Chondrocyte (in vitro differentiated cells): ENCODE measurements around the gene HLA-DPA1. TPM values are rescaled to one million over a fixed set of nuclear protein-coding genes. Genes with fewer than 3 reads are reported as not detected.
"Not testable (repeated sequence)": the region's sequence is repeated elsewhere in the genome, so short reads cannot be mapped to it uniquely, and the experiment has no call there.

ENCODE experiments used
- DNase-seq: peaks from one replicate; pipeline ENCODE4 v3.0.0; 2021; ENCODE audit warnings: mixed read lengths, low spot score
- H3K27ac Mint-ChIP-seq: one replicate; pipeline ENCODE4 v1.8.0; 2021; ENCODE audit warnings: mild to moderate bottlenecking, moderate library complexity, mixed read lengths; ENCODE audit not compliant: unreplicated experiment
- H3K27me3 Mint-ChIP-seq: 2 replicates; pipeline ENCODE4 v1.8.0; 2021; ENCODE audit warnings: low read depth, mixed read lengths
- H3K36me3 Mint-ChIP-seq: 2 replicates; pipeline ENCODE4 v1.8.0; 2021; ENCODE audit warnings: low read depth, mixed read lengths
- H3K4me1 Mint-ChIP-seq: 2 replicates; pipeline ENCODE4 v1.8.0; 2021; ENCODE audit warnings: low read depth, mild to moderate bottlenecking, mixed read lengths
- H3K4me3 Mint-ChIP-seq: one replicate; pipeline ENCODE4 v1.8.0; 2021; ENCODE audit warnings: mild to moderate bottlenecking, moderate library complexity, mixed read lengths; ENCODE audit not compliant: unreplicated experiment
- H3K9me3 Mint-ChIP-seq: 2 replicates; pipeline ENCODE4 v1.8.0; 2021; ENCODE audit warnings: low read depth, mixed read lengths
- CTCF ChIP-seq: fragments of 200-600 bp; sonication (generic); IDR thresholded peaks from 2 replicates; pipeline ENCODE4 v1.5.0; 2021; ENCODE audit warnings: antibody characterized with exemption, mild to moderate bottlenecking, moderate library complexity
- total RNA-seq: library from RNA; stranded (reverse); gene quantifications from 3 replicates; pipeline ENCODE4 v1.2.1, GENCODE V29; 2021

HLA-DPA1 gene
- total RNA-seq, 1 donor from 2014 or later, result 1.3 TPM

- Mint-ChIP-seq H3K27me3 (peaks cover 29% of the 10 kb centered on the region), H3K36me3 (peaks cover 2% of the 10 kb centered on the region), H3K4me1 (no peaks in the 10 kb centered on the region), H3K27ac (no peak overlapping the region), H3K9me3 (peaks cover 11% of the 10 kb centered on the region), H3K4me3 (no peak overlapping the region)
- no peak for DNase-seq
- no peak for TF ChIP-seq CTCF
Measured at GRCh38 chr6:33070909-33071308, 2.5 kb downstream of the HLA-DPA1 start.

- Mint-ChIP-seq H3K36me3 (peaks cover 3% of the 10 kb centered on the region), H3K4me3 (no peak overlapping the region), H3K27ac (no peak overlapping the region), H3K4me1 (no peaks in the 10 kb centered on the region), H3K27me3 (peaks cover 32% of the 10 kb centered on the region), H3K9me3 (peaks cover 12% of the 10 kb centered on the region)
- no peak for TF ChIP-seq CTCF
- DNase-seq, result no peak
Measured at GRCh38 chr6:33069021-33069738, 4.3 kb downstream of the HLA-DPA1 start.

DNA sequence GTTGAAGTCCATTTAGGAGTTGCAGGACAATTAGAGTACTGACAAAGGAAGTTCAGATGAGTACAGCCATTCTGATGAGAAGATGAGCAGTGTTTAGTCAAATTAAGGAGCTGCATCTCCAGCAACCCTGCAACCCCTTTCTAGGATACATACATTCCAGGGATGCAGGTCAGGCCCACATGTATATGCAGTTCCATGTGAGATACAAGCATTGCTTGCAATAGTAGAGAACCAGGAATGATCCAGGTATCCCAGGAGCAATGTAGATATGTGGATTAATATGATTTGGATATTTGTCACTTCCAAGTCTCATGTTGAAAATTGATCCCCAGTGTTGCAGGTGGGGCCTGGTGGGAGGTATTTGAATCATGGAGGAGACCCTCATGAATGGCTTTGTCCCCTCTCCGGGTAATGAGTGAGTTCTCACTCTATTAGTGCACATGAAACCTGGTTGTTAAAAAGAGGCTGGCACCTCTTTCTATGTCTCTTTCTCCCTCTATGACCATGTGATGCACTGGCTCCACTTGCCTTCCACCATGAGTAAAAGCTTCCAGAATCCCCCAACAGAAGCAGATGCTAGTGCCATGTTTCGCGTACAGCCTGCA lies 6.4 kb downstream of the HLA-DPA1 start:
- Mint-ChIP-seq H3K36me3 (peaks cover 3% of the 10 kb centered on the region), H3K27me3 (peaks cover 33% of the 10 kb centered on the region), H3K27ac (no peak overlapping the region), H3K4me1 (no peaks in the 10 kb centered on the region), H3K4me3 (no peak overlapping the region), H3K9me3 (peaks cover 12% of the 10 kb centered on the region)
- TF ChIP-seq CTCF, result no peak
- no peak for DNase-seq

GRCh38 chr6:33065312-33065711 lies 8.1 kb downstream of the HLA-DPA1 start:
- TF ChIP-seq CTCF, result no peak
- Mint-ChIP-seq H3K4me3 (no peak overlapping the region), H3K4me1 (no peaks in the 10 kb centered on the region), H3K27me3 (peaks cover 27% of the 10 kb centered on the region), H3K36me3 (peaks cover 3% of the 10 kb centered on the region), H3K9me3 (peaks cover 12% of the 10 kb centered on the region), H3K27ac (no peak overlapping the region)
- DNase-seq, result no peak

GRCh38 chr6:33064723-33065122 lies 8.7 kb downstream of the HLA-DPA1 start:
- H3K27ac Mint-ChIP-seq, result no peak overlapping the region
- DNase-seq, result no peak
- H3K9me3 Mint-ChIP-seq, result peaks cover 12% of the 10 kb centered on the region
- peaks cover 3% of the 10 kb centered on the region for H3K36me3 Mint-ChIP-seq
- H3K4me3 Mint-ChIP-seq, result no peak overlapping the region
- no peaks in the 10 kb centered on the region for H3K4me1 Mint-ChIP-seq
- TF ChIP-seq CTCF, result no peak
- peaks cover 25% of the 10 kb centered on the region for H3K27me3 Mint-ChIP-seq

DNA sequence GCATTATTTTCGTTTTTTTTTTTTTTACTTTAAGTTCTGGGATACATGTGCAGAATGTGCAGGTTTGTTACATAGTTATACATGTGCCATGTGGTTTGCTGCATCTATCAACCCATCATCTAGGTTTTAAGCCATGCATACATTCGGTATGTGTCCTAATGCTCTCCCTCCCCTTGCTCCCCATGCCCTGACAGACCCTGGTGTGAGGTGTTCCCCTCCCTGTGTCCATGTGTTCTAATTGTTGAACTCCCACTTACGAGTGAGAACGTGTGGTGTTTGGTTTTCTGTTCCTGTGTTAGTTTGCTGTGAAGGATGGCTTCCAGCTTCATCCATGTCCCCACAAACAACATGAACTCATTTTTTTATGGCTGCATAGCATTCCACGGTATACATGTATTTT lies 10.0 kb downstream of the HLA-DPA1 start:
- peaks cover 27% of the 10 kb centered on the region for H3K27me3 Mint-ChIP-seq
- not testable (repeated sequence) for H3K4me3 Mint-ChIP-seq, H3K36me3 Mint-ChIP-seq, H3K4me1 Mint-ChIP-seq, H3K27ac Mint-ChIP-seq, DNase-seq
- H3K9me3 Mint-ChIP-seq, result peaks cover 12% of the 10 kb centered on the region
